ENCODE results near the gene PLIN3.
"Not testable (repeated sequence)": the region's sequence is repeated elsewhere in the genome, so short reads cannot be mapped to it uniquely, and the experiment has no call there.

PLIN3 gene

DNA sequence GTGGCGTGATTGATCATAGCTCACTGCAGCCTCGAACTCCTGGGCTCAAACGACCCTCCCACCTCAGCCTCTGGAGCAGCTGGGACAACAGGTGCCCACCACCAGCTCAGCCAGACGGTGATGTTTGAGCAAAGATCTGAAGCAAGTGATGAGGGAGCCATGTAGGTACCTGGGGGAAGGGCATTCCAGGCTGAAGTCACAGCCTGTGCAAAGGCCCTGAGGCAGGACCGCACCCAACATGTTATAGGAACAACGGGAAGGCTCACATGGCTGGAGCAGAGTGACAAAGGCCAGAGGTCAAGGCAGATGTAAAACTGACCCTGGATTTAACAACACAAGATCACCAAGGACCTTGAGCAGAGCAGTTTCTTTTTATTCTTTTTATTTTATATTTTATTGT is 61.1 kb downstream of the PLIN3 start:
- no peak for DNase-seq

DNA sequence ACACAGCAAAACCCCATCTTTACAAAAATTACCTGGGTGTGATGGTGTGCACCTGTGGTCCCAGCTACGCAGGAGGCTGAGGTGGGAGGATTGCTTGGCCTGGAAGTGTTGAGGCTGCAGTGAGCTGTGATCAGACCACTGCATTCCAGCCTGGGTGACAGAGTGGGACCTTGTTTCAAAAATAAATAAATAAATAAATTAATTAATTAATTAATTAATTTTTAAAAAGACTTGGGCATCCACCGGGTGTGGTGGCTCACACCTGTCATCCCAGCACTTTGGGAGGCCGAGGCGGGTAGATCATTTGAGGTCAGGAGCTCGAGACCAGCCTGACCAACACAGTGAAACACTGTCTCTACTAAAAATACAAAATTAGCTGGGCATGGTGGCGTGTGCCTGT is 62.3 kb downstream of the PLIN3 start:
- DNase-seq = not testable (repeated sequence)

DNA sequence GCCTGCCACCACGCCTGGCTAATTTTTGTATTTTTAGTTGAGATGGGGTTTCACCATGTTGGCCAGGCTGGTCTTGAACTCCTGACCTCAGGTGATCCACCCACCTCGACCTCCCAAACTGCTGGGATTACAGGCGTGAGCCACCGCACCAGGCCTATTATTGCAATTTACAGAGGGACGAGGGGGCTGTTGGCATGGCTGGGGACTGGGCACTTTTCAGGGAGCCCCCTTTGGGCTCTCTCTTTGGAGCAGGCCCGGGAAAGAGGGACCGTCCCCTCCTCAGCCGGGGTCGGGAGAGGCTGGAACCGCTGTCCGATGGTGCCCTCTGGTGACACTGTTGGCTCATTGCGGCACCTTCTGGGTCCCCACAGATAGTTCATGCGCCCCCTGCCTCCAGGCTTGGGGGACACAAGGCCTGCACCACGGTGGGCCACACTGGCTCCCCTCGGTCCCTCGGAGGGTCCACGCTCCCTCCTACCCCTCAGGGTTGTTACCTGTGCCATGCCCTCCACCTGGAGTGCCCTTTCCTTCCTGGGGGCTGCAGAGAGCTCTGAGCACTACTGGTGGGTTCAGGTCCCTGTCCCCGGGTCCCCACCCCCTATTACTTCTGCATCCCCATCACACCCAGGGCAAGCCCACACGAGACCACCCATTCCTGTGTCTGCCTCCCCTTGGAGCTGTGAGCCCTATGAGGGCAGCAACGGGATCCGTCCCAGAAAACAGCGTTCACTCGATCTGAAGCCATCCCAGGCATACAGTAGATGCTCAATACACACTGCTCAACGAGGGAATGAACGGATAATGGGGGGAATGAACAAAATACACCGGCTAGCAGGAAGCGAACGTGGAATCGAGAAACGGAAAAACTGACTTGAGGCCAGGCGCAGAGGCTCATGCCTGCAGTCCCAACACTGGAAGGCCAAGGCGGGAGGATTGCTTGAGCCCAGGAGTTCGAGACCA is 63.5 kb downstream of the PLIN3 start:
- DNase-seq = peak; percentile 86

DNA sequence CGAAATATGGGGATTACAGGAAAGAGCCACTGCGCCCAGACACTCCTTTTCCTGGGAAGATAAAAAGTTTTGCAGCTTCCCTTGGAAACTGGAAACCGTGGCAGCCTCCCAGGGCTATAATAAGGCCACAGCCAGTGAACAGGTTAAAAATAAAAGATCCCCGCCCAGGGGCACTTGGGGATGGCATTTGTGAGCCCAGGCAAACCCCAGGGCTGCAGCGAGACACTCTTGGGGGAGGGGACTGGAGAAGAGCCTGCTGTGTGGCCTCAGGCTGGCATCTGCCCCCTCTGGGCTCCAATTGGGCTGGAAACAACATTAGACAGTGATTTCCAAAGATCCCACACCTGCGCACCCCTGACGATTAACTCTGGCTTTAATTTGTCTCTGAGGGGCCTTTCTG is 64.8 kb downstream of the PLIN3 start:
- DNase-seq = no peak

DNA sequence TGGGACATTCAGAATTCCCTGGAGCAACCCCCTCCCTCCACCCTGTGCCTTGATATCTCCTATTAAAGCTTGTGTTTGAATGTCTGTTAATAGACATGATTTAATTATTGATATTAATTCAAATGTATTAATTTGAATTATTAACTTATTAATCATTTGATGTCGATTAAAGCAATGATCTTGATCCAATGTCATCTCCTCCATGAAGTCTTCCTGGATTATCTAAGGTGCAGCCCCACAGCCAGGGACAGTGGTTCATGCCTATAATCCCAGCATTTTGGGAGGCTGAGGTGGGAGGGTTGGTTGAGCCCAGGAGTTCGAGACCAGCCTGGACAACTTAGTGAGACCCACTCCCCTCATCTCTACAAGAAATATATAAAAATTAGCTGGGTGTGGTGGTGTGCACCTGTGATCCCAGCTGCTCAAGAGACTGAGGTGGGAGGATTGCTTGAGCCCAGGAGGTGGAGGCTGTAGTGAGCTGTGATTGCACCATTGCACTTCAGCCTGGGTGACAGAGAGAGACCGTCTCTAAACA is 66.3 kb downstream of the PLIN3 start:
- DNase-seq = no peak

DNA sequence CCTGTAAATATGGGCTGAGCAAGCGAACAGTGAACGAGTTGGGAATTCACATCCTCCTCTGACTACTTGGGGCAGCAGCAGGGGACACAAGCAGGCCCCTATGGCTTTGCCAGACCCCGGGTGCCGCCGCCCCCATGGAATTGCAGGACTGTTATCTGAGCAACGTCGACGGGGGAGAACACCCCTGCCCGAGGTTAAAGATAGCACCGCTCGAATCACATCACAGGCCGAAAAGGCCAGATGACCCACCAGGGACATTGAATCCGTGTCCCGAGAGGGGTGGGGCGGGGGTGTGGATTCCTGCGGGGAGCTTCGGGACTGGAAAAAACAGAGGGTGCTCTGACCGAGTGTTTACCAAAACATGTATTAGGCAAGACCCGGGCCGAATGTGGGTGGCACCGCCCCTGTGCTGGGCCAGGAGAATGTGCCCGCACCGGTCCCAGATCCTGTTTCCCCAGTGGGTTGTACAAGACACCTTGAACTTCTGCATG is 66.8 kb downstream of the PLIN3 start:
- no peak for DNase-seq

DNA sequence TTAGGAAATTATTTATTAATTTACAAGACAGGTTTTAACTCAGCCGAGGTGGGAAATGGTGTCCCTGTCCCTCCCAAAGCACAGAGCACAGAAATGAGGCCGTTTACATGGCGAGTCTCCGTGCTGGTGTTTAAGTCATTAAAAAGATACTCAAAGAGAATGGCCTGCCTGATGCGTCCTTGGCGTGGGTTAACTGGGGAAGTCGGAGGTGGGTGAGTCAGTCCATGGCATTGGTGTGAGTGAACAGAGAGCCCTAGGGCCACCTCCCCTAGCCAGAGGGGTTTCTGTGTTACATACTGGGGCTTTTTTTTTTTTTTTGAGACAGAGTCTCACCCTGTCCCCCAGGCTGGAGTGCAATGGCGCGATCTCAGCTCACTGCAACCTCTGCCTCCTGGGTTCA is 72.1 kb downstream of the PLIN3 start:
- no peak for DNase-seq

DNA sequence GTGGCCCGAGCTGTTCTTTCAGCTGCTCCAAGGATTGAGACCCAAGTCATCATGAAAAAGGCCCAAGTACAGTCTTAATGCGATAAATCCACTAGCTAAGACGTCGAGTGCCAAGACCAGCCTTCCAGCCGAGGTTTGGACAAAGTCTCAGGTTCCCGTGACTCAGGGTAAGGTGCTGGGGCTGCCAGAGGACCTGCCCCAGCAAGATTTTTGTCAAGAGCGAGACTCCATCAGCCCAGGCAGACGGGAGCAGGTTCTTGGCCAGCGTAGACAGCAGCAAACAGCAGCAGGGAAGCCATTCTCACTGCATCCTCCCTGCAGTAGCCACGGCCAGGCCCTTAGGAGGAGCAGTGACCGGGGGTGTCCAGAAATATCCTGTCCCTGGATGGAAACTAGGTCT is 72.5 kb downstream of the PLIN3 start:
- DNase-seq = no peak

DNA sequence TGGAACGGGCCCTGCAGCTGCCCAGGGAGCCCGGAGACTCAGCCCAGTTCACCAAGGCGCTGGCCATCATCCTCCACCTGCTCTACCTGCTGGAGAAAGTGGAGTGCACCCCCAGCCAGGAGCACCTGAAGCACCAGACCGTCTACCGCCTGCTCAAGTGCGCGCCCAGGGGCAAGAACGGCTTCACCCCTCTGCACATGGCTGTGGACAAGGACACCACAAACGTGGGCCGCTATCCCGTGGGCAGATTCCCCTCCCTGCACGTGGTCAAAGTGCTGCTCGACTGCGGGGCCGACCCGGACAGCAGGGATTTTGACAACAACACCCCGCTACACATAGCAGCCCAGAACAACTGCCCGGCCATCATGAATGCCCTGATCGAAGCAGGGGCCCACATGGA is 74.2 kb downstream of the PLIN3 start:
- DNase-seq = not testable (repeated sequence)

DNA sequence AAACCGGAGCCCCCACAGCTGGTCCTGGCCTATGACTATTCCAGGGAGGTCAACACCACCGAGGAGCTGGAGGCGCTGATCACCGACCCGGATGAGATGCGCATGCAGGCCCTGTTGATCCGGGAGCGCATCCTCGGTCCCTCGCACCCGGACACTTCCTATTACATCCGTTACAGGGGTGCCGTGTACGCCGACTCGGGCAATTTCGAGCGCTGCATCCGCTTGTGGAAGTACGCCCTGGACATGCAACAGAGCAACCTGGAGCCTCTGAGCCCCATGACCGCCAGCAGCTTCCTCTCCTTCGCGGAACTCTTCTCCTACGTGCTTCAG is 74.6 kb downstream of the PLIN3 start:
- DNase-seq = not testable (repeated sequence)

DNA sequence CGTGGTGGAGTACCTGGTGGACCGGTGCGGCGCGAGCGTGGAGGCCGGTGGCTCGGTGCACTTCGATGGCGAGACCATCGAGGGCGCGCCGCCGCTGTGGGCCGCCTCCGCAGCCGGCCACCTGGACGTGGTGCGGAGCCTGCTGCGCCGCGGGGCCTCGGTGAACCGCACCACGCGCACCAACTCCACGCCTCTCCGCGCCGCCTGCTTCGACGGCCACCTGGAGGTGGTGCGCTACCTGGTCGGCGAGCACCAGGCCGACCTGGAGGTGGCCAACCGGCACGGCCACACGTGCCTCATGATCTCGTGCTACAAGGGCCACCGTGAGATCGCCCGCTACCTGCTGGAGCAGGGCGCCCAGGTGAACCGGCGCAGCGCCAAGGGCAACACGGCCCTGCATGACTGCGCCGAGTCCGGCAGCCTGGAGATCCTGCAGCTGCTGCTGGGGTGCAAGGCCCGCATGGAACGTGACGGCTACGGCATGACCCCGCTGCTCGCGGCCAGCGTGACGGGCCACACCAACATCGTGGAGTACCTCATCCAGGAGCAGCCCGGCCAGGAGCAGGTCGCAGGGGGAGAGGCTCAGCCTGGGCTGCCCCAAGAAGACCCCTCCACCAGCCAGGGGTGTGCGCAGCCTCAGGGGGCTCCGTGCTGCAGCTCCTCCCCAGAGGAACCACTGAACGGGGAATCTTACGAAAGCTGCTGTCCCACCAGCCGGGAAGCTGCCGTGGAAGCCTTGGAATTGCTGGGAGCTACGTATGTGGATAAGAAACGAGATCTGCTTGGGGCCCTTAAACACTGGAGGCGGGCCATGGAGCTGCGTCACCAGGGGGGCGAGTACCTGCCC is 75.2 kb downstream of the PLIN3 start:
- peak; percentile 74 for DNase-seq

DNA sequence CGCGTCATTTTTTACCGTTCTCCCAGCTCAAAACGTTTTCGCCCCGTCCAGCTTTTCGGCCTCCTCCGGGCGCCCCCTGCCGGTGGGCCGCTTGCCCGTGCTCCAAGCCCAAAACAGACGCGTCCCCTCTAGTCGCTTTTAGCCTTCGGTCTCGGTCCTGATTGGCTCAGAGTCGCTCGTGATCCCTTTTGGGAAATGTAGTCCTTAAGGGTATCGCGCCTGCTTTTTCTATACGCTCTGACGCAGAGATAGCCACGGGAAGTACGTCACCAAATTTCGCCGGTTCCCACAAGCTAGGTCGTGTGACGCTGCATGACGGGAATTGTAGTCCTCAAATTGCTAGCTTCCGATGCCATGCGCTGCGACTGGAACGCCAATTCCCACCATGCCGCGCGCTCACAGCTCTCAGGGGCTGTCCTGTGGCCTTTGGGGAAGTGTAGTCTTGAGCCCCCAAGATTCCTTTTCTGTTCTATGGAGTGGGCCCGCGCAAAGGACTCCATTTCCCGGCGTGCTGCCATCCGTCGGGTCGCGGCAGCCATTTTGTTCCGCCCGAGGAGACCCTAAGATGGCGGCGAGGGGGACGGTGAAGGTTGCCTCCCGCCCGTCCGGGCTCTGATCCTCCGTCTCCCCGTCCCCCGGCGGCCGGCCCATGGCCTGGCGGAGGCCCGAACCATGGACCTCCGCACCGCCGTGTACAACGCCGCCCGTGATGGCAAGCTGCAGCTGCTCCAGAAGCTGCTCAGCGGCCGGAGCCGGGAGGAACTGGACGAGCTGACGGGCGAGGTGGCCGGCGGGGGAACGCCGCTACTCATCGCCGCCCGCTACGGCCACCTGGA is 76.1 kb downstream of the PLIN3 start, which contains the start of gene FEM1A:
Gene FEM1A (plus strand): TSS at position 552 of the 836 bp plus-strand sequence. CDS start 121 bp downstream, at position 673.
- DNase-seq = peak; percentile 100
